Measurements from ENCODE around the gene MEF2A.

MEF2A gene

DNA sequence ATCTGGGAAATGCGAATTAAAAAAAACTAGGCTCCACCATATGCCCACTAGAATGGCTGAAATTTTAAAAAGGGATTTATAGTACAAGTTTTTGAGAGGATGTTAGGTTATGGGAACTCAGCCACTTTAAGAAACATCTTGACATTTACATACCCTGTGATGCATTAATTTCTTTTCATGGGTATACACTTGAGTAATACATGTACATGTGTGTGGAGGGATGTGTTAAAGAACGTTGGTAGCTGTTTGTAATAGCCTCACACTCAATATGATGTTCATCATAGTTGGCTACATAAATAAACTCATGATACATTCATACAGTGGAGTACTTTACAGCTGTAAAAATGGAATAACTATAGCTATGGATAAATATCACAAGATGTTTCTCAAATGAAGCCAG lies 40.9 kb downstream of the MEF2A start:
- no peak for DNase-seq

- DNase-seq = no peak
Observed at GRCh38 chr15:99613481-99613880, 47.7 kb downstream of the MEF2A start.

DNA sequence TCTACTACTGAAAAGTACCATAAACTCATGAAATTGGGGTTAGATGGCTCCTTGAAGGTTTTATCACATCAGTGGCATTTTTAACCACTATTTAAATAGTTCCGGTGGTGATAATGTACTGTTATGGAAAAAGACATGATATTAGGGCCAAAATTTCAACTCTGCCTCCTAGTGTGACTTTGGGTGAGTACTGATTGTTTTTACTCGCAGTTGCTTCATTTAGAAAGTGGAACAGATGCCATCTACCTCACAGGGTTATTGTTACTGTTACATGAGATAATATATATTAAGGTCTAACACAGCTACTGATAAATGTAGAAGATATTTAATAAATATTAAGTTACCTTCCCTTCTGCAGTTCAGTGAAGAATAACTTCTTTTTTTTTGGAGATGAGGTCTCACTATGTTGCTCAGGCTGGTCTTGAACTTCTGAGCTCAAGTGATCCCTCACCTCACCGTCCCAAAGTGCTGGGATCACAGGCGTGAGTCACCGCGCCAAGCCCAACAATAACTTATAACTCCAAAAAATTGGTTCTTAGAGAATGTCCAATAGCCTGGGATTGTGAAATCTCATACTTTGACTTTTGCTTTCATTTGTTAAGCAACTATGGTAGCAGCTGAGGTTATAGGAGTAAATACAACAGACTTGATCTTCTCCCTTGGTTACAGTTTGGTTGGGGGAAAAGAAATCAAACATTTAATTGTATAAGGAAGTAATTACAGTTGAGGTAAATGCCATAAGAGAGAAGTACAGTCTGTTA lies 48.3 kb downstream of the MEF2A start:
- DNase-seq = no peak

GRCh38 chr15:99614749-99615288 lies 49.0 kb downstream of the MEF2A start:
- no peak for DNase-seq

GRCh38 chr15:99615460-99615859 lies 49.7 kb downstream of the MEF2A start:
- no peak for DNase-seq

DNA sequence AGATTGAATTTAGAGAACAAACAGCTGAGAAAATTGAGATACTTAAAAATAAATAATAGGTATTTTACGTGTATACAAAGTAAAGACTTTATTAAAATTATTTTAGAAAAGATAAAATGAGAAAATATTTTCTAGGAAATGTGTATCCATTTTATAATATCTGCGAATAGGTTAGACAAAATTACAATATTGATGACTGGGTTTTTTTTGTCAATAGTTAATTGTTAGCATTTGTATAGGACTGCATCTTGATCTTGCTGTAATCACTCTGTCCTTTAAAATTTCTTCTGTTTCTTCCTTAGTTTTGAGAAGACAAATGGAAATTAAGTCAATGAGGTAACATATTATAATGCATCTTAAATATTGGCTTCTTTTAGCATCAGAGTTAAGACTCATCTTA lies 50.3 kb downstream of the MEF2A start:
- DNase-seq = no peak

GRCh38 chr15:99616773-99617342 lies 51.1 kb downstream of the MEF2A start:
- DNase-seq = no peak

GRCh38 chr15:99618941-99619411 lies 53.2 kb downstream of the MEF2A start:
- DNase-seq = no peak

DNA sequence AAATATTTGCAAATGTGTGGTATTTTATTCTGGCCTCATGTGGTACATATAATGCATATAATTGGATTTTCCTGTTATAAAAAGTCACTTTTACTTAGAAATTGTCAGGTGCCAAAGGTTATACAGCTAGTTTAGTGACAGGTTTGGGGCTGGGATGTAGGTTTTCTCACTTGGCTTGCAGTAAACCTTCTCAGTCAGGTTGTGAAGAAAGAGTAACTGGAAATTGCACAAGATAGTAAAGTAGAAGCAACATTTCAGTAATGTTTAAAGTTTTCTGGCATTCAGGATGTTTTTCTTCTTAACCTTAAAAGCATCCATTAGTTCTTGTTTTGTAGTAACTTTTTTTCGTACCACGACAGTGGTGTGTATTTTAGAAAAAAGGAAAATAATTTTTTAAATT lies 53.9 kb downstream of the MEF2A start:
- DNase-seq = no peak

GRCh38 chr15:99620178-99620577 lies 54.4 kb downstream of the MEF2A start:
- DNase-seq = no peak

DNA sequence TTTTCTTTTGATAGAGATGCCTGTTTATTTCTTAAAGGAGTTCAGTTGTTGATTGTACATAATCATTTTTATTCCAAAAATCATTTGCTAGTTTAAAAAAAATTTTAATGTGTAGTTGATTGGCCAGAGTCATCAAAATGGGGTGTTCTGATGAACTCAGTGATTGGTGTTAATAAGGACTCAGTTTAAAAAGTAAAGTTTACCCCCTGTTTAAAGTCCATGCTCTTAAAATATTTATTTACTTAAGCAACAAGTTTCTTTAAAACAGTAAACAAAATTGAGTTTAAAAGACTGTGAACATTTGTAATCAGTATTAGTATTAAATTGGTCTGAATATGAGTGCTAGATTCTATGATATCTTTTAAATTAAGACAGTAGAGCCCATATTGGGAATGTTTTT lies 56.0 kb downstream of the MEF2A start:
- DNase-seq = no peak

DNA sequence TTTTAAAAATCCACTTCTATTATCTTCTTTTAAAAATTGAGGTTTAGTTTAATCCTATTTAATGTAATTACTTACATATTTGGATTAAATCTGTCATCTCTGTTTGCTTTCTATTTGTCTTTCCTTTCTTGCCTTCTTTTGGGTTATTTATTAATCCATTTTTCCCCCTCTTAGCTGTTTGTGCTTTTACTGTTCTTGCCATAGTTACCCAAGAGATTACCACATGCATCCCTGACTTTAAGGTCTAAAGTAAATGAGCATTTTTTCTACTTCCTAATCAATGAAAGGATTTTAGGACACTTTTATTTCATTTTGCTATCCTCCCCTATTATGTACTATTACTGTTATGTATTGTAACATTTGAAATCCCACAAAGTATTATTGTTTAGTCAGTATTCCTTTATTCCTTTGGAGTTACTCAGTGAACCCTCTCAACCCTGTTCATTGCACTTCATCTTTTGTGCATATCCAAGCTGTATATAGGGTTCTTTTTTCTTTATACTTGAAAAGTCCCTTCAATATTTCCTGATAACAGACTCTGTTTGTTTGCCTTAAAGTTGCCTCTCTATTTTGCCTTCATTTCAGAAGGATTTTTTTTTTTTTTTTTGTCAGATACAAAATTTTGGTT lies 62.7 kb downstream of the MEF2A start:
- DNase-seq = no peak

DNA sequence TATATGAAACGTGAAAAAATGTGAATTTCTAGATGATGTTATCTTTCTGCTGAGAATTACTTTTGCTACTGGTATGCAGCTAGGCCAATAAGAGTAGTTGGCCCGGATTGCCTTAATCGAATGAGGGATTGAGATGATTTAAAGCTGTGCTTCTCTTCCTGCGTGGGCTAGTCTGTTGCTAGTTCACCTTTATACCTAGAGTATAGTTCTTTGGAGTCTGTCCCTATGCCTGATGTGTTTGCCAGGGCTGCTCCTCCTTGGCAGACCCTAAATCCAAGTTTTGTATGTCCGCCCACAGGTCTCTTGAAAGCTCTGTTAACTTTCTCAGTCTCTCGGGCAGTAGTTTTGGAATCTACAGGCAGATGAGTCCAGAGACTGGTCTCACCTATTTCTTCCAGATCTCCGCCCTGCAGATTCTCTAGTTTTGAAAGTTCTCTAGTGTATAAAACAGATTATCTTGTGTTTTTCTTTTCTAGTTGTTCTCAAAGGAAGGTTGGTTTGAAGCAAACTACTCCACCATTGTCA lies 64.9 kb downstream of the MEF2A start:
- DNase-seq = no peak

GRCh38 chr15:99631255-99631654 lies 65.5 kb downstream of the MEF2A start:
- peak in 1 of 14 donors; percentile 7 for DNase-seq

GRCh38 chr15:99632521-99632920 lies 66.7 kb downstream of the MEF2A start:
- no peak for DNase-seq

- no peak for DNase-seq
Observed at GRCh38 chr15:99633655-99634054, 67.9 kb downstream of the MEF2A start.

DNA sequence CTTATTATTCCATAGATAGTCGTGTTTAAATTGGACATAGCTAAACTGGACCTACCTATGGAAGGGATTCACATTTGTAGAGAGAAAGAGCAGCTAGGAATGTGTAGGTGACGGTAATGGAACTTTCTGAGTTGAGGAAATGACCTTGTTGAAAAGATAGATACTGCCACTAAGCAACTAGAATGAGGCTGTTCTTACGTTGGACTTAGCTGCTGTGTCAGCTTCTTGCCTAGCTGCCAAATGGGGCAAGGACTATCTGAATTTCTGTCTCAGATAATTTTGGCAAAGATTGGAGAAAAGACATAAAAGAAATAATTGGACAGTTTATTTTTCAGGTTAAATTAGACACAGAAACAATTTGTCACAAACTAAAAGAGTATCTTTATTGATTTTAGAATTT lies 68.8 kb downstream of the MEF2A start:
- DNase-seq = no peak

- no peak for DNase-seq
Observed at GRCh38 chr15:99635145-99635544, 69.4 kb downstream of the MEF2A start.

- no peak for DNase-seq
Observed at GRCh38 chr15:99635794-99636193, 70.0 kb downstream of the MEF2A start.

DNA sequence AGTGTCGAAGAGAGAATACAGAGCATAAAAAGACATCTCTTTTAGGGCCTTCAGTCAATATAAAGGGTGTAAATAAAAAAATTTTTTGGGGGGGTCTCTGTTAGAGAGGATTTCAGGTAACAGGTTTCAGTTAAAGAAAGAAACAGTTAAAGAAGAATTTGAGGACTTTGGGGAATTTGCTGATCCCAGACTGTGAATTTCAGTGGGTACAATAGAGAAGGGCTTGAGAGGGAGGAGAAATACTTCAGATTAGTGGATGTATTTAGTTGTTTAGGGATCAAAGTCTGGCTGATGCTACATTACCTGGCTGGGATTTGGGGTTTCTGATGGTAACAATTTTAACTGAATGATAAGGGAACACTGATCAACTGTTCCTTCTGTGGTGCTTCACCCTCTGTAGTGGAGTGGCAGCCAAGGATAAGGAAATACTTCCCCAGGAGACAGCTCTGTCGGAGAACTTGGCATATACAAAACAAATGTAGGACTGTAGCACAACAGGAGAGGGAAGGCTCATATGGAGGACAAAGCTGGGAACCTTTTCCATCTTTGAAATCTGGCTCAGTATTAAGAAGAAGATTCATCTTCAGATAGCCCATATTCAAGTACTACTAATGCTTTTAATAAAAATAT lies 79.2 kb downstream of the MEF2A start:
- DNase-seq = no peak

GRCh38 chr15:99645543-99645935 lies 79.8 kb downstream of the MEF2A start:
- DNase-seq = no peak

DNA sequence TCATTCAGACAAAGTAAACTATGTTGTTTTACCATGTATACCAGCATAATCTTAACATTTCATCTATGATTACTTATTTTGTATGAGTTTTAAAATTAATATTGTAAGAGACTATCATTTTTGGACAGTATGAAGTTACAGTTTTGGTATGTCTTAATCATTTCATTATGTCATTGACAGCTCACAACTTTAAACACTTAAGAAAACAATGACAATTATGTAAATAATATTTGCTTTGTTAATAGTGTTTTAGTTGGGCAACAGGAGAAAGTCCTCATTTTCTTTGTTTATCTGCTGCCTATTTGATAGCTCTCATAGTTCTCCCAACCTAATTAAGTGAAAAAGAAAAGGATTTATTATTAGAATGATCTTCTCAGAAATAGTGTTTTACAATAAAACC lies 80.2 kb downstream of the MEF2A start:
- no peak for DNase-seq

All from C1 segment of cervical spinal cord (tissue), 14 donors.